A549 (cell line): ENCODE results near the gene FCMR.

Source experiments
- E2F6 ChIP-seq: IDR thresholded peaks from 2 replicates; pipeline ENCODE4 v1.6.1; 2012; ENCODE audit warnings: low read depth, borderline replicate concordance
- EP300 ChIP-seq, 2 experiments: fragments of >200 bp; sonication (Bioruptor Twin); formaldehyde crosslinking; IDR thresholded peaks; 2 replicates in 1 of 2; 3 replicates in 1 of 2; pipeline ENCODE4 v1.6.1; 2016 to 2017
- NPAS2 ChIP-seq: fragments of 250-450 bp; sonication (Bioruptor Pico); IDR thresholded peaks from 2 replicates; pipeline ENCODE4 v1.8.0; 2022; ENCODE audit warnings: mild to moderate bottlenecking, moderate library complexity, borderline replicate concordance
- RCOR1 ChIP-seq: fragments of 150-350 bp; IDR thresholded peaks from 2 replicates; pipeline ENCODE4 v1.6.1; 2014; ENCODE audit warnings: antibody characterized with exemption, low read length, low read depth

- no peak for TF ChIP-seq NPAS2 (CRISPR knock-in tag)
- no peak for TF ChIP-seq EP300 (IDR thresholded peaks at IDR 0.05)
- TF ChIP-seq E2F6 = no peak
- TF ChIP-seq RCOR1 = no peak
Measured at GRCh38 chr1:206893380-206893779, 28.4 kb downstream of the FCMR start.
